Measurements from ENCODE around the gene FEZF1.

FEZF1 gene

DNA sequence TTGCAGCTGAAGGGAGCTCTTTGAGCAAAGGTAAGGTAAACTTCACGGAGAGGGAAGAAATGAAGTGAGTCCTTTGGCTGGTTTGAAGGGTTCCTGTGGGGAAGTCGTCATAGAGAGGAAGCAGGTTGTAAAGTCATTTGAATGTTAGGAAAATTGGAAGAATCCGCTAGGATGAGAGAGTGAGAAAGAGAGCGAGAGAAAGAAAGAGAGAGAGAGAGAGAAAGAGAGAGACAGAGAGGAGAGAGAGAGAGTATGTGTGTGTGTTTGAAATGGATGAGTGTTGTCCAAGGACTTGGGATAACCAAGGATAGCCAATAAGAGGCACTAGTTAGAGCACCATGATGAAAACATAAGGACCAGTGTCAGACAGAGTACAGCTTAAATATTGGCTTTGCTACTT lies 43.1 kb downstream of the FEZF1 start:
- no peak for DNase-seq

- DNase-seq: no peak
Observed at GRCh38 chr7:122261016-122261415, 43.5 kb downstream of the FEZF1 start.

DNA sequence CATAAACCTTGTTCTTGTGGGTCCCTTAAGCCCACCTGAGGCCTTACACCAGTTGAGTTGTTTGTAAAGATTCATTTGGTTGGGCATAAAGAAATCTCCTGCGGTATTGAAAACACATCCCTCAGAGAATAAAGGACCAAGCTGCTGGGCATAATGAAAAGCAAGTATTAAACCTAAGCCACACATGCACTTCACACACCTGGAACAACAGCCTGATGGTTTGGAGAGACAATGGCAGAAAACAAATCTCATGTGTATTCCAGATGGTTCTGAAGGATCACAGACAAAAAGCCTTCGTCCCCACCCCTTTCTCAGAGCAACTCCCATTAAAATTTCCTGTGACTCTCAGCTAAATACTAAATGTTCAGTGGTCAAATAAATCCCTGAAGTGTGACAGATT lies 44.2 kb downstream of the FEZF1 start:
- DNase-seq: no peak

GRCh38 chr7:122258971-122259370 lies 45.6 kb downstream of the FEZF1 start:
- no peak for DNase-seq

DNA sequence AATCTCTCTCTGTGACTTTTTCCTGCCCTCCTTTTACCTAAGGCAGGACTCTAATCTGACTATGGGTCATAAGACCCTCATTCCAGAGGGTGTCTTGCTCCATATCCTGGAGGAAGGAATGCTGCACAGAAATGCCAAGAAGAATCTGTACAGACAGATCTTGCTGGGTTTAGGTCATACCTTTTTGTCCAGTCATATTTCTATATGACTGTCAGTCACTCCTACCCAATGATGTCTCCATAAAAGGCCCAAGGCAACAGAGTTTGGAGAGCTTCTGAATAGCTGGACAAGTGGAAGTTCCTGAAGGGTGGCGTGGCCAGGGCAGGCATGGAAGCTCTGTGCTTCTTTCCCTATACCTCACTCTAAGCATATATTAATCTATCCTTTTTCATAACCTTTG lies 47.5 kb downstream of the FEZF1 start:
- no peak for DNase-seq

DNA sequence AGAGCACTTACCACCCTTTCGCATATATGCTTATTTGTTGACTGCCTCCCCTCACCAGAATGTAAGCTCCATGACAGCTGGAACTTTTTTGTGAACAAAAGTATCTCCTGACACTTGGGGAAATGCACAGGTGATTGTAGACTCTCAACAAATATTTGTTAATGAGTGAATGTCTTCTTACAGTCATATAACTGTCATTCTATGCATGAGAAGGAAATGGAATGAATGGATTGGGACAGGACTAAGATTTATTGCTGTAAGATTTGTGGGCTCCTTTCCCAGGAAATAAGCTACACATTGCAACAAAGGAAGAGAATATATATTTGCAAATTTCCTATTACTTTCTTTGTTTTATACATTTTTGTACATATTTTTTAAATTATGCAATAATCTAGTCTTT lies 48.5 kb downstream of the FEZF1 start:
- no peak for DNase-seq

DNA sequence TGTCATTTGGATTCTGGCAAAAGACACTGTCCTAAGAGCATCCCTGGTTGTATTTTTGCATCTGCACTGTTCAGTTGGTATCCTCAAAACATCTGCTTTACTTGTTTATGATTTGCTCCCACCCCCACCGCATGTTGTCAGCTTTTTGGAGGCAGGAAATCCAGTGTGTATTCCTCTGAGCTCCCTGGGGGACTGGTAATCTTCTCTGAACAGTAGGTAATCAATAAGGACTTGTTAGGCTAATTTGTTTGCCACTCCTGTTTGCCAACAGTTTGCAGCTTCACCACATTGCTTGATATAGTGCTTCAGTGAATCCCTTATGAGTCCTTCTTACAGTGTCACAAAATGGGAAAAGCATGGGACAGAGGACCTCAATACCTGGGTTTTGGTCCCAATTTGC lies 49.1 kb downstream of the FEZF1 start:
- DNase-seq: no peak

Data from CD4-positive, alpha-beta T cell treated with Interleukin-21 for 1 hour (primary cell).